Small intestine (tissue), 7 donors: ENCODE data around the gene BRS3. TPM values are rescaled to one million over a fixed set of nuclear protein-coding genes. Genes with fewer than 3 reads are reported as not detected.

Experiments used
- DNase-seq, 2 donors: peaks; one replicate each; pipeline versions ENCODE4 v3.0.0 to v3.0.0-alpha.2; 2013
- FAIRE-seq: peaks from 2 replicates; lab custom pipeline; 2012; peaks lifted over from hg19 to GRCh38; lab: Jason Lieb, UNC
- H3K27ac ChIP-seq, 3 donors: one replicate each; pipeline ENCODE4 v1.5.1; 2013; ENCODE audit warnings: low read length in 2 of 3, mild to moderate bottlenecking in 2 of 3, control low read depth in 1 of 3, inconsistent platforms in 1 of 3, low read depth in 1 of 3, moderate library complexity in 1 of 3
- H3K27me3 ChIP-seq, 3 donors: one replicate each; pipeline ENCODE4 v1.6.1; 2013; ENCODE audit warnings: low read length in 3 of 3, inconsistent platforms in 1 of 3; ENCODE audit not compliant: control insufficient read depth in 3 of 3, insufficient read depth in 3 of 3
- H3K36me3 ChIP-seq, 3 donors: one replicate each; pipeline ENCODE4 v1.6.1; 2013; ENCODE audit warnings: low read length in 3 of 3, inconsistent platforms in 1 of 3, low read depth in 1 of 3, mild to moderate bottlenecking in 1 of 3, moderate library complexity in 1 of 3; ENCODE audit not compliant: control insufficient read depth in 3 of 3, insufficient read depth in 2 of 3
- H3K4me1 ChIP-seq, 3 donors: one replicate each; pipeline ENCODE4 v1.6.1; 2013; ENCODE audit warnings: low read length in 2 of 3, inconsistent platforms in 1 of 3, low read depth in 1 of 3, mild to moderate bottlenecking in 1 of 3, moderate library complexity in 1 of 3; ENCODE audit not compliant: control insufficient read depth in 3 of 3, insufficient read depth in 2 of 3
- H3K4me3 ChIP-seq, 3 donors: one replicate each; pipeline ENCODE4 v1.5.1; 2013; ENCODE audit warnings: low read length in 3 of 3, control low read depth in 1 of 3, inconsistent platforms in 1 of 3, low read depth in 1 of 3, mild to moderate bottlenecking in 1 of 3, moderate library complexity in 1 of 3
- H3K9me3 ChIP-seq, 2 donors: one replicate each; pipeline ENCODE4 v1.6.1; 2013; ENCODE audit warnings: low read depth in 1 of 2, low read length in 1 of 2; ENCODE audit not compliant: control insufficient read depth in 2 of 2, insufficient read depth in 1 of 2
- WGBS, 3 donors: extraction: QIAGEN DNeasy Blood & Tissue Kit; methylation state at CpG; one replicate each; pipeline ENCODE4 v1.1.7; 2013; 5-methylcytosine and 5-hydroxymethylcytosine counted together
- polyA plus RNA-seq, 4 donors: library from polyadenylated mRNA; stranded (reverse) in 3 of 4; unstranded in 1 of 4; fragments of 200-250 nt in 3 of 4; fragments of 120-200 nt in 1 of 4; gene quantifications; one replicate each; pipeline versions ENCODE4 v1.2.1 to v1.2.3, GENCODE V29; 2013
- donor health status: healthy with polysubstance abuse.
- donor health status: control.
- donor health status: control.
- donor health status: Bipolar disorder and iron deficiency.
- donor health status: healthy.

The BRS3 gene
- polyA plus RNA-seq, 4 donors, result not detected

- WGBS, 3 donors, result 82 to 93% (median 88%) methylated on average over 2 of the region's 2 CpGs
- no peak overlapping the region for H3K4me3 ChIP-seq
- no peaks in the 10 kb centered on the region for H3K9me3 ChIP-seq
- no peak overlapping the region for H3K27ac ChIP-seq
- no peaks in the 10 kb centered on the region for H3K4me1 ChIP-seq
- no peak for FAIRE-seq
- no peak for DNase-seq
- no peaks in the 10 kb centered on the region for H3K36me3 ChIP-seq
- no peaks in the 10 kb centered on the region for H3K27me3 ChIP-seq
Measured at GRCh38 chrX:136534131-136534530, 46.4 kb downstream of the BRS3 start.

DNA sequence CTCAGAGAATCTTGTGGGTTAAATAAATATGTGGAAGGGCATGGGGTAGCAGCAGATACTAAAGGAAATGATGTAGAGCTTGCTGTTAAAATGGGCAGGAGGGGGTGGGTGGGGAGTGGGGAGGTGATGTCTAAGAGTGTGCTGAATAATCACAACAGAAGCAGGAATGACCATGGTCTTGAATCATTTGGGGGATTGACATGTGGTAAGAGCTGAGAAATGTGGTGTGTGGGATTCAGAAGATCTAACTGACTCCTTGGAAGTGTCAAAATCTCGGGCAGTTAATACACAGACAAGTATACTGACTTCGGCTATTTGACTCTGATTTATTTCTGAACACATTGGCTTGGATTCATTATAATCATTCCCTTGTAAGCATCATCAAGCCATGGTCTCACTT, 51.1 kb downstream of the BRS3 start:
- no peak for DNase-seq
- Histone ChIP-seq H3K4me1 (no peaks in the 10 kb centered on the region), H3K27me3 (no peaks in the 10 kb centered on the region), H3K9me3 (no peaks in the 10 kb centered on the region), H3K36me3 (no peaks in the 10 kb centered on the region), H3K27ac (no peak overlapping the region), H3K4me3 (no peak overlapping the region)
- 65 to 75% (median 69%) methylated on average over 2 of the region's 2 CpGs for WGBS, 3 donors
- FAIRE-seq, result no peak

DNA sequence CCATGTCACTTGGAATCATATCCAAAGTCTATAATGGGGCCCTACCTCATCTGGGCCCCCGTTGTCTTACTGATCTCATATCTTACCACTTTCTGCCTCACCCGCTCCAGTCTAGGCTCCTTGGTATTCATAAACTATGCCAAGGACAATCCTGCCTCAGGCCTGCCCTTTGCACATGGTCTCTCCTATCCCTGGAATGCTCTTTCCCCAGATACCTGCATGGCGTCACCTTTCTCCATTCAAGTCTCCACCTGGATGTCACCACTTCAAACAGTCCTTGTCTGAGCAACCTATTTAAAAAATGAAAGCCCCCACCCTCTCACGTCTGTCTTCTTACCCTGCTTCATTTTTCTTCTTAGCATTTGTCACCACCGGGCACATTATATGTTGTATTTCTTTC, 52.5 kb downstream of the BRS3 start:
- H3K9me3 ChIP-seq, result no peaks in the 10 kb centered on the region
- H3K4me3 ChIP-seq, result no peak overlapping the region
- H3K36me3 ChIP-seq, result no peaks in the 10 kb centered on the region
- WGBS, 3 donors, result 65 to 84% (median 74%) methylated on average over 5 of the region's 5 CpGs
- H3K27ac ChIP-seq, result no peak overlapping the region
- FAIRE-seq, result no peak
- H3K27me3 ChIP-seq, result no peaks in the 10 kb centered on the region
- DNase-seq, result no peak
- no peaks in the 10 kb centered on the region for H3K4me1 ChIP-seq

DNA sequence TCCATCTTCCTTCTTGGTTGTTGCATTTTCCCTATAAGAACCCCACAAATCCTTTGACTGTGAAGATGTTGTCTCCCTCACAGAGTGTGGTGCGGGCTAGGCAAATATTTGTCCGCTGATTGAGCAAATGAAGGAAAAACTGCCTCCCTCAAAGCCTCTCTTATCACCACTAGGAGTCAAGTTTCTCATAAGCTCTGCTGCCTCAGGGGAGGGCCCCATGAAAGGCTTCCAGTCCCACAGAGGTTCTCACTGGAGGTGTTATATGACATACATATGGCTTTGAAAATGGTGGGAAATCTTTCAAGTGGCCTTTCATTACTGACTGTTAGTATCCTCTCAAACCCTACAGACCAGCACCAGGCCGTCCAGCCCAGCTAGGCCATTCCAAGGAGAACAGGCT, 53.5 kb downstream of the BRS3 start:
- Histone ChIP-seq H3K27me3 (no peaks in the 10 kb centered on the region), H3K36me3 (no peaks in the 10 kb centered on the region), H3K27ac (no peak overlapping the region), H3K4me3 (no peak overlapping the region), H3K9me3 (no peaks in the 10 kb centered on the region), H3K4me1 (no peaks in the 10 kb centered on the region)
- DNase-seq, result no peak
- WGBS, 3 donors, result 62 to 77% (median 74%) methylated on average over 3 of the region's 3 CpGs
- no peak for FAIRE-seq

DNA sequence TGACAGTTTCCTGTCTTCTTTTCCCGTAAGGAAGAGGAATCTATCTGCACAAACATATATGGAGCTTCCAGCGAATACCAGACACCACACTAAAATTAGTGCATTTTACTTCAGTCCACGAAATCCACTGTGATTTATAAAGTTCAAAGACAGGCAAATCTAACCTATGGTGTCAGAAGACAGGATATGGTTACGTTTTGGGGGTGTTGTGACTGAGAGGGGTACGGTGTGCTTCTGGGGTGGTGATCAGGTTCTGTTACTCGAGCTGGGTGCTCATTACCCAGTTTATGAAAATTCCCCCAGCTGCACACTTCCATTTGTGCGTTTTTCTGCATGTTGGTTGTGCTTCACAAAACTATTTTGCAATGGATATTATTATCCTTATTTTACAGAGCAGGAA, 54.5 kb downstream of the BRS3 start:
- FAIRE-seq (no peak), DNase-seq (no peak)
- Histone ChIP-seq H3K9me3 (no peaks in the 10 kb centered on the region), H3K36me3 (no peaks in the 10 kb centered on the region), H3K27me3 (no peaks in the 10 kb centered on the region), H3K27ac (no peak overlapping the region), H3K4me1 (no peaks in the 10 kb centered on the region), H3K4me3 (no peak overlapping the region)
- WGBS, 3 donors, result 58 to 71% (median 68%) methylated on average over 7 of the region's 7 CpGs

Other genes starting within 250 kb of the BRS3 start
- gene MAP7D3, start 236.5 kb upstream of the BRS3 start, polyA plus RNA-seq, result 1 to 10 TPM in 2 of 4 donors, under 1 TPM in 1, not detected in 1; 0.81 to 3.0 (median 2.7) TPM
- gene ADGRG4, start 187.0 kb upstream of the BRS3 start, polyA plus RNA-seq, result 1 to 10 TPM in 1 of 4 donors, under 1 TPM in 3; 0.43 to 2.7 (median 0.63) TPM
- gene HTATSF1, start 9.6 kb downstream of the BRS3 start, polyA plus RNA-seq, result 10 to 100 TPM; 27.0 to 52.5 (median 33.7) TPM
- not detected for gene VGLL1, start 44.3 kb downstream of the BRS3 start, polyA plus RNA-seq
- under 1 TPM in 3 of 4 donors, not detected in 1; 0.34 to 0.97 (median 0.45) TPM for gene CD40LG, start 160.2 kb downstream of the BRS3 start, polyA plus RNA-seq